GM18505 (cell line): ENCODE results near the gene GLB1L.
"Not testable (repeated sequence)": the region's sequence is repeated elsewhere in the genome, so short reads cannot be mapped to it uniquely, and the experiment has no call there.

ENCODE experiments used
- ATAC-seq: cut with Tn5 transposase; IDR thresholded peaks from one replicate; pipeline ENCODE4 v1.9.1; 2021; ENCODE audit not compliant: unreplicated experiment
- POLR2A ChIP-seq: IDR thresholded peaks from 4 replicates; pipeline ENCODE4 v1.6.1; 2011; ENCODE audit warnings: borderline replicate concordance; ENCODE audit not compliant: insufficient read depth, insufficient read length; ENCODE audit errors: extremely low read depth

Gene GLB1L

DNA sequence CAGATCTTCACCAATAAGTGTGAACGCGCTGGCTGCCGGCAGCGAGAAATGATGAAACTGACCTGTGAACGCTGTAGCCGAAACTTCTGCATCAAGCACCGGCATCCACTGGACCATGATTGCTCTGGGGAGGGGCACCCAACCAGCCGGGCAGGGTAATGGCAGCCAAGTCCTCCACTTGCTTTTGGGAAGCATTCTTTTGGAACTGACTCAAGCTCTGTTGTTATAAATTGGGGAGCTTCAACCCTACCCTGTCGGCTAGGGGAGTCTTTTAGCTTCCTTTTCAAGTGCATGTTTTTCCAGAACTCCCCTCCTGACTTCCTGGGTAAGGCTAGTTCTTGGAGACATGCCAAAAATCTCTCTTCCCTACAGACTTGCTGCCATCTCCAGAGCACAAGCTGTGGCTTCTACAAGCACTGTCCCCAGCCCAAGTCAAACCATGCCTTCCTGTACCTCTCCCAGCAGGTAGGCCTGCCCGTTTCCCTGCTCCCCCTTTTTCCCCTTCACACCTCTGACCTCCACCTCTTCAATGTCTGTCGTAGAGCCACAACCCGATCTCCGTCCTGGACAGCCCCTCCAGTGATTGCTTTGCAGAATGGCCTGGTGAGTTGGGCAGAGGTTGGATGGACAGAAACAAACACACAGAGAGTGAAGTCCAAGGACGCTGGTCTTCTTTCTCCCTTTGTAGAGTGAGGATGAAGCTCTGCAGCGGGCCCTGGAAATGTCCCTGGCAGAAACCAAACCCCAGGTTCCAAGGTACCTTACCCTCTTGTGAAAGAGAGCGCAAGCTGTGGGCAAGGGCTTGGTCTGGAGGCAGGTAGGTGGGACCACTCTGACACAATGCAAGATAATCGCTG, 37.1 kb downstream of the GLB1L start:
- TF ChIP-seq POLR2A, result no peak
- ATAC-seq, result no peak

GRCh38 chr2:219207134-219207883, 37.9 kb downstream of the GLB1L start:
- ATAC-seq, result no peak

DNA sequence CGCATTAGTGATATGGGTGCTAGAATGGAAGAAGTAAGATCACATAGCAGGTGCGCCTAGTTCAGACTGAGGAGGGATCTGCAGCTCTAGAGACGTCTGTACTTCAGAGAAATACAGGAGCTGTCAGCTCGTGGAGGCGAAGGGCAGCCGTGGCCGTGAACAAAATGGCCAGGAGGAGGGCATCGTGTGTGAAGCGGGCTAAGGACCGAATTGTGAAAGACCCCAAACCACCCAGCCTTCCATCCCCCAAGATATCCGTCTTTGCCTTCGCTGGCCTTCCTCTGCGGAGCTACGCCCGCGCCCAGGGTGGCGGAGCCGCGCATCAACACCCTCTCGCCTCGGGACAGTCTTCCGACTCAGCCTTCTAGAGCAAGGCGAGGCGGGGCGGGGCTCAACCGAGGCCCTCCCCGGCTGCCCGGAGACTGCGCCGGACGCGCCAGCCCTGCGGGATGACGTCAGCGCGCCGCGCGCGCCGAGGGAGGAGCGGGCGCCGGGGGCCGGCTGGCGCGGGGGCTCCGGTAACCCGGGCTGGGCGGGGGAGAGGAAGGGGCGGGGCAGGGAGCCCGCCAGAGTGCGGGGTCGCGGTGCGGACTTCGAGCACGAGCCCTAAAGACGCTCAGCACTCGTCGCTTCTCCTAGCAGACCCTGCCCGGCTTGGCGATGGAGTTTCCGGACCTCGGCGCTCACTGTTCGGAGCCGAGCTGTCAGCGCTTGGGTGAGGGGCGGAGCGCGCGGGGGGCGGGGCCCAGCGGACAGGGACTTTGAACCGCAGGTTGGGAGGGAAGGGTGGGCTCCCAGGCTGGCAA, 38.7 kb downstream of the GLB1L start, which contains the start of gene ZFAND2B:
Gene ZFAND2B, plus strand, starts transcription at position 455 of the 806 bp plus-strand sequence. Its CDS starts 206 bp downstream, at position 661.
- TF ChIP-seq POLR2A, result peak; percentile 99
- peak; percentile 95 for ATAC-seq

More at GRCh38 chr2:219207134-219207883, 37.9 kb downstream of the GLB1L start:
- TF ChIP-seq POLR2A, result no peak

- no peak for TF ChIP-seq POLR2A
- ATAC-seq, result no peak
Measured at GRCh38 chr2:219205981-219206327, 39.3 kb downstream of the GLB1L start.

DNA sequence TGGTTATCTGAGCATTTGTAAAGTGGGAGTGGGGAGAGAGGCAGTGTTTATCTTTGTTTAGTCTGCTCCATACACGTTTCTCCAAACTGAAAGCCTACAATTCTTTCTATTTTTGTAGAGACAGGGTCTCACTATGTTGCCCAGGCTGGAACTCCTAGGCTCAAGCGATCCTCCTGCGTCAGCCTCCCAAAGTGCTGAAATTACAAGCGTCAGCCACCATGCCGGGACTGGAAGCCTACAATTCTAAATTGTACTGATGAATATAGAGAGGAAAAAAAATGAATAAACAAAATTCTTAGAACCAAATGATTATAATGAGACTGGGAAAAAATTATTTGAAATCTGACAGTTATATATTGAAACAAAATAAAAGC, 40.1 kb downstream of the GLB1L start:
- TF ChIP-seq POLR2A, result no peak
- no peak for ATAC-seq

DNA sequence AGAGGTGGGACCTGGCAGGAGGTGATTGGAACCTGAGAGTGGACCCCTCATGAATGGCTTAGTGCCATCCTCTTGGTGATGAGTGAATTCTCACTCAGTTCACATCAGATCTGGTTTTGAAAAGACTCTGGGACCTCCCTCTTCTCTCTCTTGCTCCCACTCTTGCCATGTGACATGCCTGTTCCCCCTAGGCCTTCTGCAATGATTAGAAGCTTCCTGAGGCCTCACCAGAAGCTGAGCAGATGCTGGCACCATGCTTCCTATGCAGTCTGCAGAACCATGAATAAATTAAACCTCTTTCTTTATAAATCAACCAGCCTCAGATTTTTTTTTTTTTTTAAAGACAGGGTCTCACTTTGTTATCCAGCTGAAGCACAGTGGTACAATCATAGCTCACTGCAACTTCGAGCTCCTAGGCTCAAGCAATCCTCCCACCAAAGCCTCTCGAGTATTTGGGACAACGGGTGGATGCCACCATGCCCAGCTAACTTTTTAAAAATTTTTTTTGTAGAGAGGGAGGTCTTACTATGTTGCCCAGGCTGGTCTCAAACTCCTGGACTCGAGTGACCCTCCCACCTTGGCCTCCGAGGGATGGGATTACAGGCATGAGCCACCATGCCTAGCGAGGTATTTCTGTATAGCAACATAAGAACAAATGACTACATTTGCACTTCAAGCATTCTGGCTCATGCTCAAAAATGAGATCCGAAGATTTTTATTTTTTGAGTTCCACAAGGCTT, 40.6 kb downstream of the GLB1L start:
- TF ChIP-seq POLR2A, result no peak
- no peak for ATAC-seq

DNA sequence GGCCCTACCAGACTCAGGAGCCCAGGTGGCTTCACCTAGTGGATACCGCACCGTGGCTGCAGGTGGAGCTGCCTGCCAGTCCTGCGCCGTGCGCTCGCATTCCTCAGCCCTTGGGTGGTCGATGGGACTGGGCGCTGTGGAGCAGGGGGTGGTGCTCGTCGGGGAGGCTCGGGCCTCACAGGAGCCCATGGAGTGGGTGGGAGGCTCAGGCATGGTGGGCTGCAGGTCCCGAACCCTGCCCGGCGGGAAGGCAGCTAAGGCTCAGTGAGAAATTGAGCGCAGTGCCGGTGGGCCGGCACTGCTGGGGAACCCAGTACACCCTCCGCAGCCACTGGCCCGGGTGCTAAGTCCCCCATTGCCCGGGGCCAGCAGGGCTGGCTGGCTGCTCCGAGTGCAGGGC, 43.9 kb downstream of the GLB1L start:
- not testable (repeated sequence) for ATAC-seq

GRCh38 chr2:219200502-219201326, 44.5 kb downstream of the GLB1L start:
- not testable (repeated sequence) for ATAC-seq

GRCh38 chr2:219199470-219200211, 45.6 kb downstream of the GLB1L start:
- ATAC-seq, result no peak
- TF ChIP-seq POLR2A, result no peak

DNA sequence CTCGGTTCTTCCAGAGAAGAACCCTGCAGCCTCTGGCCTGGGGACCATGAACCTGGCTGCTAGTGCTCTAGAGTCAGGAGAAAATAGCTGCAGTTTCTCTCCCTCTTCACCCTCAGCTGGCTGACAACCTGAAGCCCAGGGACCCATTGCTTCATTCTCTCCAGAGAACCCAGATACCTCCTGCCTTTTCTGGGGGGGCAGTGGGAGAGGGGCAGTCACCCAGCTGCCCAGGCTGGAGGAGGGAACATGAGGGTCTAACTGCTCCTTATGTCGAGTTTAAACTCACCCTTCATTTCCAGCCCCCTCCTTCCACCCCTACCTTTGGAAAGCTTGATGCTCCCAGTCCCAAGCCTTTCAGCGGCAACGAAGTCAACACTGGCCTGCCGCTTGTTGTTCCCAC, 46.3 kb downstream of the GLB1L start:
- ATAC-seq, result no peak
- TF ChIP-seq POLR2A, result no peak

DNA sequence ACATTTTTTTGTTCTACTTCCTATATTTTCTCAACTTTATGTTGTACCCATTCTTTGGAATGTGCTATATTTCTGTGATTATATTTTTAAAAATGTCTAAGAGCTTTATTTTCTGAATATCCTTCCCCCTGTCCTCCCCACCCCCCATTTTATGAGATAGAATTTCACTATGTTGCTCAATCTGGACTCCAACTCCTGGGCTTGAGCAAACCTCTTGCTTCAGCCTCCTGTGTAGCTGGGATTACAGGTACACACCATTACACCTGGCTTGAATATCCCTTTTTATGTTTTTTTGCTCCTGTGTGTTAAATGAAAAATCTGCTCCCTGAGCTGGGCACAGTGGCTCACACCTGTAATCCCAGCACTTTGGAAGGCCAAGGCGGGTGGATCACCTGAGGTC, 47.9 kb downstream of the GLB1L start:
- no peak for TF ChIP-seq POLR2A

More for the DNA sequence above, 47.9 kb downstream of the GLB1L start:
- no peak for ATAC-seq
